Measurements from ENCODE around the gene LMCD1. TPM values are rescaled to one million over a fixed set of nuclear protein-coding genes. Genes with fewer than 3 reads are reported as not detected.

The LMCD1 gene
- total RNA-seq, 2 donors from 2014 or later: 1.6 to 9.8 TPM

DNA sequence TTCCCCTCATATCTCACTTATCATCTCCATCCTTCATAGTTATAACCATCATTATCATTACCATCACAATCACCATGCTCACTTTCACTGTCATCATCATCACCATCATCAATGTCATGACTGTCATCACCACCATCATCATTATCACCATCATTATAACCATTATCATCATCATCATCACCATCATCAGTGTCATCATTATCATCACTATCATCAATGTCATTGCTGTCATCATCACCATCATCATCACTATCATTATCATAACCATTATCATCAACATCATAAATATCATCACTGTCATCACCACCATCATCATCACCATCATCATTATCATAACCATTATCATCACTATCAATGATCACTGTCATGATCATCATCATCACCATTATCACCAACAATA, 98.8 kb downstream of the LMCD1 start:
- no peak overlapping the region for H3K27ac Mint-ChIP-seq
- H3K27me3 Mint-ChIP-seq: peaks cover 5% of the 10 kb centered on the region
- ATAC-seq (replicated peaks): no peak
- no peaks in the 10 kb centered on the region for H3K4me1 Mint-ChIP-seq
- H3K36me3 Mint-ChIP-seq (ENCODE audit: low read depth): no peaks in the 10 kb centered on the region
- no peak overlapping the region for H3K4me3 Mint-ChIP-seq
- H3K9me3 Mint-ChIP-seq: no peaks in the 10 kb centered on the region

- Mint-ChIP-seq H3K27me3 (peaks cover 7% of the 10 kb centered on the region), H3K4me3 (no peak overlapping the region), H3K4me1 (no peaks in the 10 kb centered on the region), H3K36me3 (ENCODE audit: low read depth) (no peaks in the 10 kb centered on the region), H3K27ac (no peak overlapping the region), H3K9me3 (no peaks in the 10 kb centered on the region)
- no peak for ATAC-seq (replicated peaks)
Observed at GRCh38 chr3:8603115-8603710, 101.6 kb downstream of the LMCD1 start.

DNA sequence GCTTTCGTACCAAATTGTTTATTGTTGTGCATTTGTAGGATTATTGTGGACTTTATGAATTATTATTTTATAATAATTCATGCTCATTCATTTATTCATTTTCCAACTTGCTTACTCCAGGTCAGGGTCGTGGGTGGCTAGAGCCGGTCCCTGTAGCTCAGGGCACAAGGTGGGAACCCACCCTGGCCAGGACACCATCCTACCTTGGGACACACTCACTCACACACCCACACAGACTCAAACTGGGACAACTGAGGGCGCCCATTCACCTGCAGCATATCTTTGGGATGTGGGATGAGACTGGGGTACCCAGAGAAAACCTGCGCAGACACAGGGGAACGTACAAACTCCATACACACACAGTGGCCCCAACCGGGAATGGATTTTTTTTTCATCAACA, 102.4 kb downstream of the LMCD1 start:
- no peak for ATAC-seq (replicated peaks)
- Mint-ChIP-seq H3K27ac (no peak overlapping the region), H3K9me3 (no peaks in the 10 kb centered on the region), H3K27me3 (peaks cover 10% of the 10 kb centered on the region), H3K36me3 (ENCODE audit: low read depth) (no peaks in the 10 kb centered on the region), H3K4me3 (no peak overlapping the region), H3K4me1 (no peaks in the 10 kb centered on the region)

DNA sequence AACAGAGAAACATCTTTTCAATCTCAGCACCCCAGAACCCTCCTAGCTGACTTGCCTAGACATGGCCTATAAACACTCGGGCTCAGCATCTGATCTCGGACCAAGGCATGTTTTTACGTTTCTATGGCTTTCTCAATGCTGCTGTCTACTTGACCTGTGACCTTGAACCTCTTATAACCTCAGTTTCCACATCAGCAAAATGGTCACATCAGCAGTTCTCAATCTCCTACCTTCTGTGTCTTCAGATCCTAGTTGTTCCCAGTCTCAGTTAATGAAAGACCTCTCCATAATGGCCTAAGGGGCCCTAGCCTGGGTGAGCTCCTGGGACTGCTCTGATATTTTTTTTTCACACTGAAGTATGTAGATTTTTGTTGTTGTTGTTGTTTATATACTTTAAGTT, 103.4 kb downstream of the LMCD1 start:
- Mint-ChIP-seq H3K4me3 (no peak overlapping the region), H3K27me3 (peaks cover 13% of the 10 kb centered on the region), H3K4me1 (no peaks in the 10 kb centered on the region), H3K9me3 (no peaks in the 10 kb centered on the region), H3K27ac (no peak overlapping the region), H3K36me3 (ENCODE audit: low read depth) (no peaks in the 10 kb centered on the region)
- ATAC-seq (replicated peaks): no peak

- H3K36me3 Mint-ChIP-seq (ENCODE audit: low read depth): no peaks in the 10 kb centered on the region
- H3K4me1 Mint-ChIP-seq: no peaks in the 10 kb centered on the region
- no peaks in the 10 kb centered on the region for H3K9me3 Mint-ChIP-seq
- no peak overlapping the region for H3K4me3 Mint-ChIP-seq
- H3K27ac Mint-ChIP-seq: no peak overlapping the region
- H3K27me3 Mint-ChIP-seq: peaks cover 16% of the 10 kb centered on the region
- ATAC-seq (replicated peaks): no peak
Observed at GRCh38 chr3:8606701-8607231, 105.1 kb downstream of the LMCD1 start.

- Mint-ChIP-seq H3K4me1 (no peaks in the 10 kb centered on the region), H3K27ac (no peak overlapping the region), H3K9me3 (no peaks in the 10 kb centered on the region), H3K4me3 (no peak overlapping the region), H3K36me3 (ENCODE audit: low read depth) (no peaks in the 10 kb centered on the region), H3K27me3 (peaks cover 16% of the 10 kb centered on the region)
- no peak for ATAC-seq (replicated peaks)
Observed at GRCh38 chr3:8607234-8608040, 105.8 kb downstream of the LMCD1 start.

DNA sequence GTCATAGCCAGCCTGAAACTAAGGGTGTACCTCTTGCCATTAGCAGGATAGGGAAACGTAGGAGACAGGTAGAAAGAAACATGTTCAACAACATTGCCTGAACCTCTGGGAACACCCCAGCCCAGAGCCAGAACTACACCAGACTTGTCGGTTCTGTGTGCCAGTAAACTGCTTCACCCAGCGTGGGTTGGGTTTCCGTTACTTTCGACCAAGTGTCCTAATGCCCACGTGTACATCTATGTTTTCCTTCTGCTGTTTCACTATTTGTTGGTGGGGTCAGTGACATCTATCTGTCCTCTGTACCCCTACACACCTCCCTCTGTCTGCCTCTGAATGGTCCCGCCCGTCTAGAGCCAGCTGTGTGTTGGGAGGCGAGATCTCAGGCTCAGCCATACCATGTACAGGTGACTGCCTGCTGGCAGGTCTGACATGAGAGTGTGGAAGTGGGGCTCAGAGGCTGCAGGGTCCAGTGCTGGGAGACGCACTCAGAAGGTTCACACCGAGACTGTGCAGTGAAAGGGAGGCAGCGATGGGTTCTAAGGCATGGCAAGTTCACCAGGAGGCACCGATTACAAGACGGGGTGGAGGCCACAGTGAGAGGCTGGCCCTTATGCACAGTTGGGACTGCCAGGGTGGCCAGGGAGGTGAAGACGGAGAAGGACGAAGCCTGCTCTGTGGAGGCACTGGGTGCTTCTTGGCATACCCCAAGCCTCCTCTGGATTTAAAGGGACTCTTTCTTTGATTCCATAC, 106.6 kb downstream of the LMCD1 start:
- H3K9me3 Mint-ChIP-seq: no peaks in the 10 kb centered on the region
- H3K4me1 Mint-ChIP-seq: no peaks in the 10 kb centered on the region
- ATAC-seq (replicated peaks): no peak
- H3K27ac Mint-ChIP-seq: no peak overlapping the region
- no peaks in the 10 kb centered on the region for H3K36me3 Mint-ChIP-seq (ENCODE audit: low read depth)
- no peak overlapping the region for H3K4me3 Mint-ChIP-seq
- H3K27me3 Mint-ChIP-seq: peaks cover 16% of the 10 kb centered on the region

DNA sequence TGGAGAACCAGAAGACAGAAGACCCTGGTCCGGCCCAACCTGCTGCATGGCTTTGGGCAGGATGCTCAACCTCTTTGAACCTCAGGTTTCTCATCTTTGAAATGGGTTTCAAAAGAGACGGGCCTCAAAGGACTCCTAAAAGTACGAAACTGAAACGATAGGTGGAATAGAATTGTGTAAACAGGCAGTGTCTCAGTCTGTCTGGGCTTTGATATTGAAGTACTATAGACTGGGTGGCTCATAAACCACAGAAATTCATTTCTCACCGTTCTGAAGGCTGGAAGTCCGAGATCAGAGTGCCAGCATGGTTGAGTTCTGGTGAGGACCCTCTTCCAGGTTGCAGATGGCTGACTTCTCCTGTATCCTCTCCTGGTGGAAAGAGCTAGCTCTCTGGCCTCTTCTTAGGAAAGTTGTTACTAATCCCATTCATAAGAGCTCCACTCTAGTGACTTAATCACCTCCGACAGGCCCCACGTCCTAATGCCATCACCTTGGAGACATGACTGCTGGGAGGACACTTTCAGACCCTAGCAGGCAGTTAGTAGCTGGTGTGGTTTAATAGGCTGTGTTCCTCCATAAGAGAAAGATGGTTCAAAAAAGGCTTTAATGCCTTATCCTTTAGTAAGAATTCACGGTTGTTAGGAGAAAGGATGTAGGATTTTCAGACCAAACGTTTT, 107.3 kb downstream of the LMCD1 start:
- no peaks in the 10 kb centered on the region for H3K4me1 Mint-ChIP-seq
- no peaks in the 10 kb centered on the region for H3K9me3 Mint-ChIP-seq
- H3K27ac Mint-ChIP-seq: no peak overlapping the region
- H3K4me3 Mint-ChIP-seq: no peak overlapping the region
- peaks cover 16% of the 10 kb centered on the region for H3K27me3 Mint-ChIP-seq
- ATAC-seq (replicated peaks): no peak
- H3K36me3 Mint-ChIP-seq (ENCODE audit: low read depth): no peaks in the 10 kb centered on the region

- no peak for ATAC-seq (replicated peaks)
- H3K27ac Mint-ChIP-seq: no peak overlapping the region
- H3K27me3 Mint-ChIP-seq: peaks cover 16% of the 10 kb centered on the region
- H3K4me1 Mint-ChIP-seq: no peaks in the 10 kb centered on the region
- H3K4me3 Mint-ChIP-seq: no peak overlapping the region
- H3K9me3 Mint-ChIP-seq: no peaks in the 10 kb centered on the region
- no peaks in the 10 kb centered on the region for H3K36me3 Mint-ChIP-seq (ENCODE audit: low read depth)
Observed at GRCh38 chr3:8610951-8611350, 109.3 kb downstream of the LMCD1 start.

- H3K27me3 Mint-ChIP-seq: no peaks in the 10 kb centered on the region
- H3K4me1 Mint-ChIP-seq: no peaks in the 10 kb centered on the region
- H3K27ac Mint-ChIP-seq: no peak overlapping the region
- ATAC-seq (replicated peaks): no peak
- H3K4me3 Mint-ChIP-seq: no peak overlapping the region
- no peaks in the 10 kb centered on the region for H3K36me3 Mint-ChIP-seq (ENCODE audit: low read depth)
- peaks cover 5% of the 10 kb centered on the region for H3K9me3 Mint-ChIP-seq
Observed at GRCh38 chr3:8617921-8618320, 116.3 kb downstream of the LMCD1 start.

DNA sequence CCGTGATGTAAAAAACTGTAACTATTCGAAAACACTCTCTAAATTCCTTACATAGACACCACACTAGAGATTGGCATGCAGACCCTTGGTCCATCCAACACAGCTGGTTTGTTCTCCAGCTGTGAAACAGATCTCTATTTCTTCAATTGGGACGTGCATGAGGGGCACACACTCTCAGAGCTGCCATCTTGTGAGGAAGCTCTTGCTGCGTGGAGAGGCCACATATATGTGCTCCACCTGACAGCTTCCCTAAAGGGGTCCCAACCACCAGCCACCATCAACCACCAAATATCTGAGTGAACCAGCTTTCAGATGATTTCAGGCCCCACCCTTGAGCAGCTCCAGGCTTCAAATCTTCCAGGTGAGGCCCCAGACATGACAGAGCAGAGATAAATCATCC, 117.3 kb downstream of the LMCD1 start:
- no peak overlapping the region for H3K27ac Mint-ChIP-seq
- H3K4me3 Mint-ChIP-seq: no peak overlapping the region
- ATAC-seq (replicated peaks): no peak
- H3K4me1 Mint-ChIP-seq: no peaks in the 10 kb centered on the region
- H3K9me3 Mint-ChIP-seq: peaks cover 5% of the 10 kb centered on the region
- no peaks in the 10 kb centered on the region for H3K36me3 Mint-ChIP-seq (ENCODE audit: low read depth)
- H3K27me3 Mint-ChIP-seq: peaks cover 5% of the 10 kb centered on the region

GRCh38 chr3:8619548-8619947, 117.9 kb downstream of the LMCD1 start:
- no peak overlapping the region for H3K27ac Mint-ChIP-seq
- peaks cover 5% of the 10 kb centered on the region for H3K27me3 Mint-ChIP-seq
- no peaks in the 10 kb centered on the region for H3K36me3 Mint-ChIP-seq (ENCODE audit: low read depth)
- H3K4me3 Mint-ChIP-seq: no peak overlapping the region
- no peaks in the 10 kb centered on the region for H3K4me1 Mint-ChIP-seq
- peaks cover 5% of the 10 kb centered on the region for H3K9me3 Mint-ChIP-seq
- no peak for ATAC-seq (replicated peaks)

DNA sequence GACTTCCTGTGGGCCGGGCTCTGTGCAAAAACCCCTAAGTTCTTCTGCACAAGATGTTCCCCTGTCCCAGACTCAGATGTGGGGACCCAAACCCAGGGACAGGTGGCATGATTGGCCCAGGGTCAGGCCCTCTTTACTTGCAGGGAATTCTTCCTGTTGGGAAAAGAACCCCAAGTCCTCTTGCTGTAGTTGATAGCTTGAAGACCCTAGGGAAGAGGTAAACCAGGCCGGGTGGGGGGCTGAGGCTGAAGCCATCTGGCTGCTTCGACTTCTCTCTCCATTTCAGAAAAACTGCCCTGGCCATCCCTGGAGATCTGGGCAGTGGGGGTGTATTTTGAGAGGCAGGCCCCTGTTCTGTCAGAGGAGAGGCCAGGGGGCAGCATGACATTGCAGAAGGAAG, 119.5 kb downstream of the LMCD1 start:
- Mint-ChIP-seq H3K36me3 (ENCODE audit: low read depth) (no peaks in the 10 kb centered on the region), H3K9me3 (peaks cover 5% of the 10 kb centered on the region), H3K27me3 (peaks cover 5% of the 10 kb centered on the region), H3K4me1 (no peaks in the 10 kb centered on the region), H3K27ac (no peak overlapping the region), H3K4me3 (no peak overlapping the region)
- ATAC-seq (replicated peaks): no peak

- no peak overlapping the region for H3K4me3 Mint-ChIP-seq
- no peak for ATAC-seq (replicated peaks)
- H3K4me1 Mint-ChIP-seq: no peaks in the 10 kb centered on the region
- no peak overlapping the region for H3K27ac Mint-ChIP-seq
- peaks cover 5% of the 10 kb centered on the region for H3K9me3 Mint-ChIP-seq
- no peaks in the 10 kb centered on the region for H3K36me3 Mint-ChIP-seq (ENCODE audit: low read depth)
- peaks cover 5% of the 10 kb centered on the region for H3K27me3 Mint-ChIP-seq
Observed at GRCh38 chr3:8621872-8622271, 120.2 kb downstream of the LMCD1 start.

Data from activated T-helper 17 cell treated with anti-CD3 and anti-CD28 coated beads, Interleukin-2, amount 50 U/mL, for 72 hours (primary cell).